HG03097 (cell line): ENCODE measurements around the gene TYROBP.
"Not testable (repeated sequence)": the region's sequence is repeated elsewhere in the genome, so short reads cannot be mapped to it uniquely, and the experiment has no call there.

Experiments used
- ATAC-seq: cut with Tn5 transposase; IDR thresholded peaks from one replicate; pipeline ENCODE4 v1.9.1; 2021; ENCODE audit not compliant: unreplicated experiment, low FRiP score

Gene TYROBP

GRCh38 chr19:35901854-35902661 is 6.0 kb downstream of the TYROBP start, which contains the start of gene HCST:
Gene HCST (plus strand): TSS chr19:35902529. CDS start chr19:35902594, 65 bp downstream.
- ATAC-seq, result no peak

- ATAC-seq, result no peak
These were observed 6.9 kb downstream of the TYROBP start for GRCh38 chr19:35901055-35901644.

GRCh38 chr19:35899547-35900214 is 8.4 kb downstream of the TYROBP start:
- ATAC-seq, result peak; percentile 32

GRCh38 chr19:35898499-35898809 is 9.6 kb downstream of the TYROBP start:
- no peak for ATAC-seq

- no peak for ATAC-seq
These were observed 10.2 kb downstream of the TYROBP start for GRCh38 chr19:35897706-35898451.

GRCh38 chr19:35896643-35897040 is 11.5 kb downstream of the TYROBP start:
- ATAC-seq, result no peak

GRCh38 chr19:35895911-35896642 is 12.0 kb downstream of the TYROBP start:
- no peak for ATAC-seq

GRCh38 chr19:35894342-35894741 is 13.8 kb downstream of the TYROBP start:
- no peak for ATAC-seq

- ATAC-seq, result not testable (repeated sequence)
These were observed 16.3 kb downstream of the TYROBP start for GRCh38 chr19:35891819-35892218.

GRCh38 chr19:35890113-35890650 is 17.9 kb downstream of the TYROBP start:
- ATAC-seq, result no peak

- no peak for ATAC-seq
These were observed 18.6 kb downstream of the TYROBP start for GRCh38 chr19:35889370-35890112.

GRCh38 chr19:35888398-35888797 is 19.7 kb downstream of the TYROBP start:
- no peak for ATAC-seq

GRCh38 chr19:35887197-35887596 is 20.9 kb downstream of the TYROBP start:
- no peak for ATAC-seq

GRCh38 chr19:35885904-35886303 is 22.2 kb downstream of the TYROBP start:
- no peak for ATAC-seq

- no peak for ATAC-seq
These were observed 22.8 kb downstream of the TYROBP start for GRCh38 chr19:35885225-35885738.

- ATAC-seq, result no peak
These were observed 24.2 kb downstream of the TYROBP start for GRCh38 chr19:35883882-35884281.

- ATAC-seq, result no peak
These were observed 25.8 kb downstream of the TYROBP start for GRCh38 chr19:35882114-35882832.

GRCh38 chr19:35879770-35880317 is 28.3 kb downstream of the TYROBP start:
- no peak for ATAC-seq
